ENCODE data around the gene CDH4. TPM values are rescaled to one million over a fixed set of nuclear protein-coding genes. Genes with fewer than 3 reads are reported as not detected.

Gene CDH4
- total RNA-seq, 1 donor from 2014 or later: under 0.01 TPM

GRCh38 chr20:61888101-61888865, 636.2 kb downstream of the CDH4 start:
- no peak for DNase-seq (ENCODE audit: low read depth in 2 of 2)

GRCh38 chr20:61889659-61890058, 637.6 kb downstream of the CDH4 start:
- DNase-seq (ENCODE audit: low read depth in 2 of 2): no peak

GRCh38 chr20:61890210-61890609, 638.1 kb downstream of the CDH4 start:
- no peak for DNase-seq (ENCODE audit: low read depth in 2 of 2)

GRCh38 chr20:61891476-61891875, 639.4 kb downstream of the CDH4 start:
- no peak for DNase-seq (ENCODE audit: low read depth in 2 of 2)

- DNase-seq (ENCODE audit: low read depth in 2 of 2): no peak
Observed at GRCh38 chr20:61891916-61892649, 640.0 kb downstream of the CDH4 start.

- no peak for DNase-seq (ENCODE audit: low read depth in 2 of 2)
Observed at GRCh38 chr20:61895016-61895415, 643.0 kb downstream of the CDH4 start.

- no peak for DNase-seq (ENCODE audit: low read depth in 2 of 2)
Observed at GRCh38 chr20:61895686-61896057, 643.6 kb downstream of the CDH4 start.

- DNase-seq (ENCODE audit: low read depth in 2 of 2): peak in 1 of 2 donors; percentile 45
Observed at GRCh38 chr20:61896058-61896961, 644.2 kb downstream of the CDH4 start.

GRCh38 chr20:61897401-61898295, 645.6 kb downstream of the CDH4 start:
- DNase-seq (ENCODE audit: low read depth in 2 of 2): no peak

- no peak for DNase-seq (ENCODE audit: low read depth in 2 of 2)
Observed at GRCh38 chr20:61898405-61898804, 646.3 kb downstream of the CDH4 start.

- DNase-seq (ENCODE audit: low read depth in 2 of 2): no peak
Observed at GRCh38 chr20:61900011-61900944, 648.2 kb downstream of the CDH4 start.

GRCh38 chr20:61900945-61901293, 648.9 kb downstream of the CDH4 start:
- DNase-seq (ENCODE audit: low read depth in 2 of 2): no peak

- no peak for DNase-seq (ENCODE audit: low read depth in 2 of 2)
Observed at GRCh38 chr20:61901392-61902220, 649.5 kb downstream of the CDH4 start.

- DNase-seq (ENCODE audit: low read depth in 2 of 2): no peak
Observed at GRCh38 chr20:61902221-61902869, 650.3 kb downstream of the CDH4 start.

GRCh38 chr20:61903575-61904340, 651.7 kb downstream of the CDH4 start:
- DNase-seq (ENCODE audit: low read depth in 2 of 2): no peak

GRCh38 chr20:61904456-61904855, 652.4 kb downstream of the CDH4 start:
- no peak for DNase-seq (ENCODE audit: low read depth in 2 of 2)

- DNase-seq (ENCODE audit: low read depth in 2 of 2): no peak
Observed at GRCh38 chr20:61905781-61906523, 653.9 kb downstream of the CDH4 start.
